SU-DHL-6 (cell line): ENCODE data around the gene TCTN2.

ENCODE experiments used
- H2AFZ ChIP-seq: fragments of 200-600 bp; sonication (generic); 2 replicates; pipeline ENCODE4 v1.6.1; 2014; ENCODE audit warnings: low read depth, mild to moderate bottlenecking, moderate library complexity, mixed read lengths, antibody characterized with exemption, low read length; ENCODE audit not compliant: severe bottlenecking
- H3F3A ChIP-seq: fragments of 200-600 bp; shearing (Covaris generic); 2 replicates; pipeline ENCODE4 v1.6.0; 2016; ENCODE audit warnings: antibody characterized with exemption, mild to moderate bottlenecking; ENCODE audit not compliant: insufficient read depth
- H3K27ac ChIP-seq: fragments of 200-600 bp; sonication (generic); 2 replicates; pipeline ENCODE4 v1.5.1; 2016; ENCODE audit warnings: low read depth, mild to moderate bottlenecking, low read length, moderate library complexity, mixed read lengths
- H3K27me3 ChIP-seq: fragments of 200-600 bp; sonication (generic), shearing (Covaris generic); 2 replicates; pipeline ENCODE4 v1.6.0; 2014; ENCODE audit warnings: mild to moderate bottlenecking, low read length
- H3K36me3 ChIP-seq: fragments of 200-600 bp; sonication (generic); 2 replicates; pipeline ENCODE4 v1.6.1; 2014; ENCODE audit warnings: mild to moderate bottlenecking, low read length, mixed read lengths
- H3K4me2 ChIP-seq: fragments of 300-600, 200-600 bp; shearing (Covaris generic), sonication (generic); 2 replicates; pipeline ENCODE4 v1.6.0; 2014; ENCODE audit warnings: low read length, low read depth, mild to moderate bottlenecking; ENCODE audit not compliant: poor library complexity, severe bottlenecking
- H3K4me3 ChIP-seq: fragments of 200-600 bp; sonication (generic); 2 replicates; pipeline ENCODE4 v1.5.1; 2014; ENCODE audit warnings: antibody characterized with exemption, low read length, mild to moderate bottlenecking, mixed read lengths; ENCODE audit not compliant: insufficient read depth, poor library complexity, severe bottlenecking
- H3K79me2 ChIP-seq: fragments of 200-600 bp; sonication (generic); 2 replicates; pipeline ENCODE4 v1.6.1; 2014; ENCODE audit warnings: mild to moderate bottlenecking, low read length, moderate library complexity; ENCODE audit not compliant: insufficient read depth
- H3K9ac ChIP-seq: fragments of 200-600 bp; sonication (generic); 2 replicates; pipeline ENCODE4 v1.7.0; 2014; ENCODE audit warnings: mild to moderate bottlenecking, low read length
- H3K9me2 ChIP-seq: fragments of 200-600 bp; sonication (generic); replicated peaks from 2 replicates; pipeline ENCODE4 v1.6.1; 2014; ENCODE audit warnings: low read length; ENCODE audit not compliant: insufficient read depth
- H3K9me3 ChIP-seq: fragments of 200-600 bp; sonication (generic); 2 replicates; pipeline ENCODE4 v1.6.1; 2014; ENCODE audit warnings: low read length, mixed read lengths; ENCODE audit not compliant: insufficient read depth
- H4K20me1 ChIP-seq: fragments of 200-600 bp; sonication (generic); 2 replicates; pipeline ENCODE4 v1.6.1; 2014; ENCODE audit warnings: low read depth, mild to moderate bottlenecking, antibody characterized with exemption, low read length, moderate library complexity, mixed read lengths
- EZH2phosphoT487 ChIP-seq: fragments of 200-600 bp; sonication (generic), shearing (Covaris generic); conservative IDR thresholded peaks from 2 replicates; pipeline ENCODE4 v1.6.1; 2018; ENCODE audit warnings: mild to moderate bottlenecking, antibody characterized with exemption, low read length, moderate library complexity, mixed read lengths
- TF ChIP-seq, protein P1 (sequence below): fragments of 200-600 bp; sonication (generic); IDR thresholded peaks from one replicate; pipeline ENCODE4 v1.5.1; 2017; ENCODE audit warnings: antibody characterized with exemption, mild to moderate bottlenecking, low read length, moderate library complexity; ENCODE audit not compliant: insufficient read depth, poor library complexity, severe bottlenecking

TCTN2 gene

GRCh38 chr12:123675436-123675835 lies 4.5 kb downstream of the TCTN2 start:
- Histone ChIP-seq H3K9ac (no peak overlapping the region), H3K4me3 (no peak overlapping the region), H3F3A (no peaks in the 10 kb centered on the region), H4K20me1 (no peaks in the 10 kb centered on the region), H3K4me2 (no peak overlapping the region), H3K27me3 (no peaks in the 10 kb centered on the region), H3K9me3 (no peaks in the 10 kb centered on the region), H3K27ac (no peak overlapping the region), H3K79me2 (no peaks in the 10 kb centered on the region), H3K9me2 (no peaks in the 10 kb centered on the region), H2AFZ (no peak overlapping the region), H3K36me3 (no peaks in the 10 kb centered on the region)
- no peak for TF ChIP-seq EZH2phosphoT487
- TF ChIP-seq, protein P1, sequence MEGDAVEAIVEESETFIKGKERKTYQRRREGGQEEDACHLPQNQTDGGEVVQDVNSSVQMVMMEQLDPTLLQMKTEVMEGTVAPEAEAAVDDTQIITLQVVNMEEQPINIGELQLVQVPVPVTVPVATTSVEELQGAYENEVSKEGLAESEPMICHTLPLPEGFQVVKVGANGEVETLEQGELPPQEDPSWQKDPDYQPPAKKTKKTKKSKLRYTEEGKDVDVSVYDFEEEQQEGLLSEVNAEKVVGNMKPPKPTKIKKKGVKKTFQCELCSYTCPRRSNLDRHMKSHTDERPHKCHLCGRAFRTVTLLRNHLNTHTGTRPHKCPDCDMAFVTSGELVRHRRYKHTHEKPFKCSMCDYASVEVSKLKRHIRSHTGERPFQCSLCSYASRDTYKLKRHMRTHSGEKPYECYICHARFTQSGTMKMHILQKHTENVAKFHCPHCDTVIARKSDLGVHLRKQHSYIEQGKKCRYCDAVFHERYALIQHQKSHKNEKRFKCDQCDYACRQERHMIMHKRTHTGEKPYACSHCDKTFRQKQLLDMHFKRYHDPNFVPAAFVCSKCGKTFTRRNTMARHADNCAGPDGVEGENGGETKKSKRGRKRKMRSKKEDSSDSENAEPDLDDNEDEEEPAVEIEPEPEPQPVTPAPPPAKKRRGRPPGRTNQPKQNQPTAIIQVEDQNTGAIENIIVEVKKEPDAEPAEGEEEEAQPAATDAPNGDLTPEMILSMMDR = no peak

GRCh38 chr12:123676616-123677320 lies 5.9 kb downstream of the TCTN2 start:
- no peaks in the 10 kb centered on the region for H3K36me3 ChIP-seq
- no peak overlapping the region for H3K27ac ChIP-seq
- H2AFZ ChIP-seq = no peak overlapping the region
- H3K9me2 ChIP-seq = no peaks in the 10 kb centered on the region
- H3K4me3 ChIP-seq = no peak overlapping the region
- no peaks in the 10 kb centered on the region for H3K27me3 ChIP-seq
- no peak overlapping the region for H3K4me2 ChIP-seq
- H3K79me2 ChIP-seq = no peaks in the 10 kb centered on the region
- TF ChIP-seq EZH2phosphoT487 = no peak
- TF ChIP-seq, protein P1 = no peak
- H3F3A ChIP-seq = no peaks in the 10 kb centered on the region
- H4K20me1 ChIP-seq = no peaks in the 10 kb centered on the region
- no peak overlapping the region for H3K9ac ChIP-seq
- H3K9me3 ChIP-seq = no peaks in the 10 kb centered on the region

GRCh38 chr12:123678981-123679380 lies 8.1 kb downstream of the TCTN2 start:
- Histone ChIP-seq H3K36me3 (no peaks in the 10 kb centered on the region), H3K27me3 (no peaks in the 10 kb centered on the region), H3K79me2 (no peaks in the 10 kb centered on the region), H2AFZ (no peak overlapping the region), H4K20me1 (no peaks in the 10 kb centered on the region), H3K4me2 (no peak overlapping the region), H3K9me3 (no peaks in the 10 kb centered on the region), H3F3A (no peaks in the 10 kb centered on the region), H3K9me2 (no peaks in the 10 kb centered on the region), H3K4me3 (no peak overlapping the region), H3K27ac (no peak overlapping the region), H3K9ac (no peak overlapping the region)
- TF ChIP-seq, protein P1 = no peak
- TF ChIP-seq EZH2phosphoT487 = no peak
